ENCODE data around the gene FREY1.
A peak's percentile ranks its signal among the peaks of the same experiment; 100 is the strongest.

The FREY1 gene

GRCh38 chr11:45894555-45895247 lies 12.4 kb downstream of the FREY1 start:
- H3K4me1 ChIP-seq (ENCODE audit: control insufficient read depth, insufficient read depth, low read length), result peaks cover 30% of the 10 kb centered on the region
- no peaks in the 10 kb centered on the region for H3K36me3 ChIP-seq (ENCODE audit: control insufficient read depth, insufficient read depth, low read length)
- peaks cover 6% of the 10 kb centered on the region for H3K27me3 ChIP-seq (ENCODE audit: control insufficient read depth, insufficient read depth, low read length, poor library complexity, severe bottlenecking)
- no peaks in the 10 kb centered on the region for H3K9me3 ChIP-seq (ENCODE audit: control insufficient read depth, low read length)
- no peak overlapping the region for H3K4me3 ChIP-seq (ENCODE audit: insufficient read depth, low read depth, low read length)
- no peak overlapping the region for H3K27ac ChIP-seq (ENCODE audit: insufficient read depth, low read depth, low read length, poor library complexity, severe bottlenecking)
- 88 to 90% methylated on average over 6 of the region's 6 CpGs for WGBS, 2 experiments

DNA sequence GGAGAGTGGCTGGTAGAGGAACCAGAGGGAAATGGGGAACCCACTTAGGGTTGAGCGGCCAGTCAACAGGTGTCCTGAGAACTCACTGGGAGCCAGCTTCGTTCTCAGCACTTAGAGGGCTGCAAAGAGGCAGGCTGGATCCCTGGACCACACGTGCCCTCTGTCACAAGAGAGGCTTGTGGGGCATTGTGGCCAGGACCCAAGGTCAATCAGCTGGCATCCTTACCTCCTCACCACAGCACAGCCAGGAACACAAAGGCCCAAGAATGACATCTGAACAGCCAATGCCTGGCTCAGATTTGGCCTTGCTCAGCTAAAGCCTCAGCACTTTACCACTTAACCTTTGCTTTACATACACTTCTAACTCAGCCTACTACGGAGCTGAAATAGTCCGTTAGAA lies 14.2 kb downstream of the FREY1 start:
- Histone ChIP-seq H3K4me3 (ENCODE audit: insufficient read depth, low read depth, low read length) (no peak overlapping the region), H3K36me3 (ENCODE audit: control insufficient read depth, insufficient read depth, low read length) (no peaks in the 10 kb centered on the region), H3K27me3 (ENCODE audit: control insufficient read depth, insufficient read depth, low read length, poor library complexity, severe bottlenecking) (peaks cover 6% of the 10 kb centered on the region), H3K4me1 (ENCODE audit: control insufficient read depth, insufficient read depth, low read length) (peaks cover 22% of the 10 kb centered on the region), H3K27ac (ENCODE audit: insufficient read depth, low read depth, low read length, poor library complexity, severe bottlenecking) (no peak overlapping the region), H3K9me3 (ENCODE audit: control insufficient read depth, low read length) (no peaks in the 10 kb centered on the region)
- WGBS, 2 experiments, result 70 to 78% methylated on average over 5 of the region's 5 CpGs

DNA sequence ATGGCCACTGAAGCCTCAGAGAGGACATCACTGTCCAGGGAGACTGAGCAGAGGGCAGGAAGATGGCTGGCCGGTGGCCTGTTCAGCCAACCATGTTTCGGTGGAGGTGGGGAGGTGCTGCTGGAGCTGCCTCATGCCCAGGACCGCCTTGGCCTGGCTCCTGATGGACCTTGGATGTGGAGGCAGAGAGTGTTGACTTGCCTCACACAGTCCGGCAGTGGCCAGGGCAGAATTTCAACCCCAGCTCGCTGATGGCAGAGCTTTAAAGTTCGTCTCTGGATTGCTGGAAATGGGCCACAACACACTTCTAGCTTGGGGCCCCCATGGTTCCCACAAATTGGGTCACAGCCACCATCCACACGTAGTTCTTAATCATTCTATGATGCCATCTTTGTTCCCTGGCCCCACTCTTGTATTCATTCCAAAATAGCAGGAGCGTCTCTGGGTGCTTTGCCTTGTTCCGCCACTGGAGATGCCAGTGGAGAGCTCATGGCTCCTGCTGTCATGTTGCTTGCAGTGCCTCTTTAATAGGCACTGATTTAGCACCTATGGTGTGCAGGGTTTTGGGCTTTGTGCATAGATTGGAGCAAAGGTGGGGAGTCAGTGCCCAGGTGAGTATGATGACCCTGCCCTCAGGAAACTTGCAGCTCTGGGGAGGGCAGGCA lies 16.1 kb downstream of the FREY1 start:
- no peaks in the 10 kb centered on the region for H3K9me3 ChIP-seq (ENCODE audit: control insufficient read depth, low read length)
- no peak overlapping the region for H3K4me3 ChIP-seq (ENCODE audit: insufficient read depth, low read depth, low read length)
- H3K36me3 ChIP-seq (ENCODE audit: control insufficient read depth, insufficient read depth, low read length), result no peaks in the 10 kb centered on the region
- 90 to 91% methylated on average over 9 of the region's 9 CpGs for WGBS, 2 experiments
- H3K4me1 ChIP-seq (ENCODE audit: control insufficient read depth, insufficient read depth, low read length), result peaks cover 11% of the 10 kb centered on the region
- peaks cover 10% of the 10 kb centered on the region for H3K27me3 ChIP-seq (ENCODE audit: control insufficient read depth, insufficient read depth, low read length, poor library complexity, severe bottlenecking)
- H3K27ac ChIP-seq (ENCODE audit: insufficient read depth, low read depth, low read length, poor library complexity, severe bottlenecking), result no peak overlapping the region

DNA sequence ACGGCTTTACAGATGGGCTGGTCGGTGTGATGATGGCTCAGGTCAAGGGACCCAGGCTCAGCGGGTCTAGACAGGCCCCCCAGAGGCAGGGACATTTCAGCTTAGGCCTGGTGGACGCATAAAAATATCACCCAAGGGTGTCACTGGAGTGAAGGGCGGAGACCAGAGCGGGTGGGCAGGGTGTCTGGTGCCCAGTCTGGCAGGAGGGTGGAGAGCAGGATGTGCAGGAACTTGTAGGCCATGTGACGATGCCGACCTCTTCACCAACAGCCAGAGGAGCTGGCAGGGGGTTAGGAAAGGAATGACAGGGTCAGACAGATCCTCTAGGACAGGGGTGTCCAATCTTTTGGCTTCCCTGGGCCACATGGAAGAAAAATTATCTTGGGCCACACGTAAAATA lies 17.1 kb downstream of the FREY1 start:
- no peaks in the 10 kb centered on the region for H3K9me3 ChIP-seq (ENCODE audit: control insufficient read depth, low read length)
- H3K36me3 ChIP-seq (ENCODE audit: control insufficient read depth, insufficient read depth, low read length), result no peaks in the 10 kb centered on the region
- H3K4me1 ChIP-seq (ENCODE audit: control insufficient read depth, insufficient read depth, low read length), result peaks cover 12% of the 10 kb centered on the region
- WGBS, 2 experiments, result 94 to 96% methylated on average over 9 of the region's 9 CpGs
- no peak overlapping the region for H3K4me3 ChIP-seq (ENCODE audit: insufficient read depth, low read depth, low read length)
- H3K27ac ChIP-seq (ENCODE audit: insufficient read depth, low read depth, low read length, poor library complexity, severe bottlenecking), result no peak overlapping the region
- H3K27me3 ChIP-seq (ENCODE audit: control insufficient read depth, insufficient read depth, low read length, poor library complexity, severe bottlenecking), result peaks cover 16% of the 10 kb centered on the region

DNA sequence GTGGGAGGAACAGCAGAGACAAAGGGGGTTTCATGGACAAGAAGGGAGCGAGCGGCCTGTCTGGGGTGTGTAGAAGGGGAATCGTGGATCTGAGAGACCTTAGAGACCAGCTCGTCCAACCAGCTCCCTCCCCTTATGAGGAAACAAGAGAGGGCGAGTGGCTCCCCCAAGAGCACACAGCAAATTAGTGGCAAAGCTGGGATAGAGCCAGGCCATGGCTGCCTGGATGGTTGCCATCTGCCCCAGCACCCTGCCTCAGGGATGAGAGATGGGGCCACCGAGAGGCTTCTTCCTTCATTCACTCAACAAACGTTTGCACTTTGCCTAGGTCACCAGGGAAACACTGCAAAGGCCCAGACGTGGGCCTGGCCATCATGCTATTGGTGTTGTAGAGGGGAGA lies 17.5 kb downstream of the FREY1 start:
- H3K27me3 ChIP-seq (ENCODE audit: control insufficient read depth, insufficient read depth, low read length, poor library complexity, severe bottlenecking), result peaks cover 18% of the 10 kb centered on the region
- H3K36me3 ChIP-seq (ENCODE audit: control insufficient read depth, insufficient read depth, low read length), result no peaks in the 10 kb centered on the region
- H3K4me3 ChIP-seq (ENCODE audit: insufficient read depth, low read depth, low read length), result no peak overlapping the region
- H3K9me3 ChIP-seq (ENCODE audit: control insufficient read depth, low read length), result no peaks in the 10 kb centered on the region
- H3K27ac ChIP-seq (ENCODE audit: insufficient read depth, low read depth, low read length, poor library complexity, severe bottlenecking), result no peak overlapping the region
- H3K4me1 ChIP-seq (ENCODE audit: control insufficient read depth, insufficient read depth, low read length), result peaks cover 15% of the 10 kb centered on the region
- WGBS, 2 experiments, result 87 to 90% methylated on average over 8 of the region's 8 CpGs

GRCh38 chr11:45887587-45887986 lies 19.5 kb downstream of the FREY1 start:
- peaks cover 18% of the 10 kb centered on the region for H3K27me3 ChIP-seq (ENCODE audit: control insufficient read depth, insufficient read depth, low read length, poor library complexity, severe bottlenecking)
- no peak overlapping the region for H3K4me3 ChIP-seq (ENCODE audit: insufficient read depth, low read depth, low read length)
- no peaks in the 10 kb centered on the region for H3K9me3 ChIP-seq (ENCODE audit: control insufficient read depth, low read length)
- H3K27ac ChIP-seq (ENCODE audit: insufficient read depth, low read depth, low read length, poor library complexity, severe bottlenecking), result no peak overlapping the region
- H3K4me1 ChIP-seq (ENCODE audit: control insufficient read depth, insufficient read depth, low read length), result peaks cover 5% of the 10 kb centered on the region
- H3K36me3 ChIP-seq (ENCODE audit: control insufficient read depth, insufficient read depth, low read length), result no peaks in the 10 kb centered on the region
- WGBS, 2 experiments, result 95% methylated on average over 10 of the region's 10 CpGs

DNA sequence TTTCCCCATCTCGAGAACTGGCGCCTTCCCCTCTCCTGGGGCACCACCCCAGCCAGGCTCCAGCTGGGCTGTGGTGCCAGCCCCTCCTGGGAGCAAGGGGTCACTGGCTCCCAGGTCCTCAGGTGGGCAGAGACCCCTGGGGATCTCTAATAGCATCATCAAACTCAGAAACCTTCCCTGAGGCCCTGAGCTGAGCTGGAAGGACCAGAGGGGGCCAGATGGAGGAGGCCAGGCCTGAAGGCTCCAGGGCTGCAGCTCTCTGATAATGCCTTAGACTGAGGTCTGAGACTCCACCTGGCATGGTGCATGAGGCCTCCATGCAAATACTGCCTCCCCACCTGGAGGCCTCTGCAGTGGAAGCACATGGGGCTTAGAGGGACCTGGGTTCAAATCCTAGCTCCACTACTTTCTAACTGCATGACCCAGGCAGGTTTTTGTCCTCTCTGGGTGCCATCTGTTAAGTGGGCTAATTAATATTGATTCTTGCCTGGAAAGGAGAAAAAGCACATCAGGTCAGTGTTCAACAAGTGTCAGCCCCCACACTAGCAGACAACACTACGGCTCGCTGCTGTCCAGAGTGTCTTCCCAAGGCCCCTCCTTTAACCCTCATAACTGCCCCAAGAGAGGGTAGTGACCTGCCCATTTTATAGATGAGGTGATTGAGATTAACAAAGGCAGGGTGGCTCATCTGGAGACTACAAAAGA lies 20.1 kb downstream of the FREY1 start:
- no peaks in the 10 kb centered on the region for H3K9me3 ChIP-seq (ENCODE audit: control insufficient read depth, low read length)
- H3K4me3 ChIP-seq (ENCODE audit: insufficient read depth, low read depth, low read length), result no peak overlapping the region
- H3K27ac ChIP-seq (ENCODE audit: insufficient read depth, low read depth, low read length, poor library complexity, severe bottlenecking), result no peak overlapping the region
- H3K4me1 ChIP-seq (ENCODE audit: control insufficient read depth, insufficient read depth, low read length), result peaks cover 5% of the 10 kb centered on the region
- peaks cover 18% of the 10 kb centered on the region for H3K27me3 ChIP-seq (ENCODE audit: control insufficient read depth, insufficient read depth, low read length, poor library complexity, severe bottlenecking)
- 83 to 84% methylated on average over 3 to 4 of the region's 4 CpGs for WGBS, 2 experiments
- H3K36me3 ChIP-seq (ENCODE audit: control insufficient read depth, insufficient read depth, low read length), result no peaks in the 10 kb centered on the region

- H3K9me3 ChIP-seq (ENCODE audit: control insufficient read depth, low read length), result no peaks in the 10 kb centered on the region
These were observed 20.9 kb downstream of the FREY1 start for GRCh38 chr11:45885921-45886721.

GRCh38 chr11:45885274-45885920 lies 21.7 kb downstream of the FREY1 start, which contains the start of gene MAPK8IP1:
TSS of gene MAPK8IP1 (plus strand) at chr11:45885651. CDS start at chr11:45885821, 170 bp downstream.
- no peaks in the 10 kb centered on the region for H3K36me3 ChIP-seq (ENCODE audit: control insufficient read depth, insufficient read depth, low read length)
- no peak within 1 kb of the TSS for H3K27ac ChIP-seq (ENCODE audit: insufficient read depth, low read depth, low read length, poor library complexity, severe bottlenecking)
- peaks cover 5% of the 10 kb centered on the region for H3K4me1 ChIP-seq (ENCODE audit: control insufficient read depth, insufficient read depth, low read length)
- H3K4me3 ChIP-seq (ENCODE audit: insufficient read depth, low read depth, low read length), result peak within 1 kb of the TSS; percentile 63
- H3K9me3 ChIP-seq (ENCODE audit: control insufficient read depth, low read length), result no peaks in the 10 kb centered on the region
- peaks cover 18% of the 10 kb centered on the region for H3K27me3 ChIP-seq (ENCODE audit: control insufficient read depth, insufficient read depth, low read length, poor library complexity, severe bottlenecking)
- WGBS, 2 experiments, result 1% methylated on average over 73 of the region's 73 CpGs

More at GRCh38 chr11:45885921-45886721, 20.9 kb downstream of the FREY1 start:
- 11% methylated on average over 42 of the region's 43 CpGs for WGBS, 2 experiments
- no peaks in the 10 kb centered on the region for H3K36me3 ChIP-seq (ENCODE audit: control insufficient read depth, insufficient read depth, low read length)
- no peak overlapping the region for H3K27ac ChIP-seq (ENCODE audit: insufficient read depth, low read depth, low read length, poor library complexity, severe bottlenecking)
- H3K4me3 ChIP-seq (ENCODE audit: insufficient read depth, low read depth, low read length), result peak overlapping the region; percentile 63
- peaks cover 5% of the 10 kb centered on the region for H3K4me1 ChIP-seq (ENCODE audit: control insufficient read depth, insufficient read depth, low read length)
- H3K27me3 ChIP-seq (ENCODE audit: control insufficient read depth, insufficient read depth, low read length, poor library complexity, severe bottlenecking), result peaks cover 18% of the 10 kb centered on the region

Measured in ectodermal cell (in vitro differentiated cells).